B cell (primary cell): ENCODE data around the gene ZNF692.

ENCODE experiments used
- CTCF ChIP-seq: fragments of 200-600 bp; IDR thresholded peaks from one replicate; pipeline ENCODE4 v1.8.0; 2022; ENCODE audit warnings: antibody characterized with exemption, mild to moderate bottlenecking
- EZH2 ChIP-seq: IDR thresholded peaks from 2 replicates; pipeline ENCODE4 v1.6.1; 2012; ENCODE audit warnings: borderline replicate concordance, low read depth, mild to moderate bottlenecking, moderate library complexity, low read length; ENCODE audit not compliant: insufficient read depth, poor library complexity, severe bottlenecking

- TF ChIP-seq CTCF (no peak), EZH2 (no peak)
Measured at GRCh38 chr1:248891758-248892157, 32.9 kb upstream of the ZNF692 start.
